GM23338 (cell line): ENCODE data around the gene AQP6. TPM values are rescaled to one million over a fixed set of nuclear protein-coding genes. Genes with fewer than 3 reads are reported as not detected.

ENCODE experiments used
- ATAC-seq: fragments of 200-7000 bp; cut with Tn5 transposase; 3 replicates; pipeline ENCODE4 v1.9.1; 2020
- DNase-seq: peaks from one replicate; pipeline ENCODE4 v3.0.0-alpha.2; 2015; ENCODE audit warnings: low spot score
- H2AFZ ChIP-seq: fragments of 200-600 bp; sonication (generic); 2 replicates; pipeline ENCODE4 v1.8.0; 2016; ENCODE audit warnings: antibody characterized with exemption, mild to moderate bottlenecking, moderate library complexity
- H3F3A ChIP-seq: fragments of 200-600 bp; sonication (generic); replicated peaks from 2 replicates; pipeline ENCODE4 v1.8.0; 2017; ENCODE audit warnings: antibody characterized with exemption, mixed run types, low read depth
- H3K27ac ChIP-seq: fragments of 200-600 bp; sonication (generic); 2 replicates; pipeline ENCODE4 v1.6.1; 2016; ENCODE audit warnings: low read depth
- H3K27me3 ChIP-seq: fragments of 200-600 bp; sonication (generic); 2 replicates; pipeline ENCODE4 v1.8.0; 2016; ENCODE audit warnings: mild to moderate bottlenecking, mixed run types, moderate library complexity; ENCODE audit not compliant: insufficient read depth
- H3K36me3 ChIP-seq: fragments of 200-600 bp; sonication (generic); 2 replicates; pipeline ENCODE4 v1.8.0; 2016; ENCODE audit warnings: mild to moderate bottlenecking; ENCODE audit not compliant: insufficient read depth
- H3K4me1 ChIP-seq: fragments of 200-600 bp; sonication (generic); 2 replicates; pipeline ENCODE4 v1.8.0; 2016; ENCODE audit warnings: mild to moderate bottlenecking, moderate library complexity; ENCODE audit not compliant: insufficient read depth
- H3K4me2 ChIP-seq: fragments of 200-600 bp; sonication (generic); 2 replicates; pipeline ENCODE4 v1.7.1; 2017; ENCODE audit warnings: mixed run types
- H3K4me3 ChIP-seq: fragments of 200-600 bp; sonication (generic); 2 replicates; pipeline ENCODE4 v1.6.1; 2016; ENCODE audit warnings: mixed run types
- H3K79me2 ChIP-seq: fragments of 200-600 bp; sonication (generic); replicated peaks from 2 replicates; pipeline ENCODE4 v1.8.0; 2017; ENCODE audit warnings: mild to moderate bottlenecking; ENCODE audit not compliant: insufficient read depth
- H3K9me2 ChIP-seq: fragments of 200-600 bp; sonication (generic); 2 replicates; pipeline ENCODE4 v1.8.0; 2017; ENCODE audit not compliant: insufficient read depth
- H4K20me1 ChIP-seq: fragments of 200-600 bp; sonication (generic); replicated peaks from 2 replicates; pipeline ENCODE4 v1.8.0; 2017; ENCODE audit warnings: mild to moderate bottlenecking; ENCODE audit not compliant: insufficient read depth
- H3K27ac Mint-ChIP-seq: 2 replicates; pipeline ENCODE4 v1.8.0; 2020; ENCODE audit warnings: inconsistent platforms, mild to moderate bottlenecking, moderate library complexity, mixed read lengths
- H3K27me3 Mint-ChIP-seq: 3 replicates; pipeline ENCODE4 v1.8.0; 2022; ENCODE audit warnings: low read depth, mild to moderate bottlenecking, moderate library complexity, mixed read lengths, inconsistent platforms; ENCODE audit not compliant: insufficient read depth, poor library complexity
- H3K36me3 Mint-ChIP-seq: 3 replicates; pipeline ENCODE4 v1.8.0; 2021; ENCODE audit warnings: low read depth, mild to moderate bottlenecking, inconsistent platforms, moderate library complexity, mixed read lengths
- H3K4me1 Mint-ChIP-seq: 3 replicates; pipeline ENCODE4 v1.8.0; 2020; ENCODE audit warnings: mild to moderate bottlenecking, inconsistent platforms, mixed read lengths
- H3K4me3 Mint-ChIP-seq: 3 replicates; pipeline ENCODE4 v1.8.0; 2021; ENCODE audit warnings: moderate library complexity, mild to moderate bottlenecking, inconsistent platforms, mixed read lengths
- H3K9me3 Mint-ChIP-seq: 3 replicates; pipeline ENCODE4 v1.8.0; 2020; ENCODE audit warnings: moderate library complexity, mild to moderate bottlenecking, inconsistent platforms, mixed read lengths
- CREB1 ChIP-seq: fragments of 250-450 bp; sonication (Bioruptor Pico); IDR thresholded peaks from 2 replicates; pipeline ENCODE4 v1.5.0; 2020; ENCODE audit warnings: low read depth, mild to moderate bottlenecking, moderate library complexity
- EZH2 ChIP-seq: fragments of 200-600 bp; sonication (generic); IDR thresholded peaks from one replicate; pipeline ENCODE4 v1.8.0; 2017; ENCODE audit warnings: antibody characterized with exemption, mild to moderate bottlenecking, low read depth; ENCODE audit not compliant: unreplicated experiment
- EZH2phosphoT487 ChIP-seq: fragments of 200-600 bp; sonication (generic); IDR thresholded peaks from one replicate; pipeline ENCODE4 v1.8.1; 2018; ENCODE audit warnings: antibody characterized with exemption; ENCODE audit not compliant: unreplicated experiment
- JUNB ChIP-seq: IDR thresholded peaks from one replicate; pipeline ENCODE4 v1.6.1; 2016; ENCODE audit warnings: antibody characterized with exemption; ENCODE audit not compliant: unreplicated experiment
- NANOG ChIP-seq: IDR thresholded peaks from 2 replicates; pipeline ENCODE4 v1.6.1; 2016; ENCODE audit warnings: antibody characterized with exemption, borderline replicate concordance
- POLR2AphosphoS5 ChIP-seq: IDR thresholded peaks from 2 replicates; pipeline ENCODE4 v1.6.1; 2016; ENCODE audit warnings: antibody characterized with exemption, low read depth
- STAT1 ChIP-seq: IDR thresholded peaks from one replicate; pipeline ENCODE4 v1.6.1; 2016; ENCODE audit warnings: antibody characterized with exemption; ENCODE audit not compliant: unreplicated experiment
- ZNF114 ChIP-seq: fragments of 250-450 bp; sonication (Bioruptor Pico); IDR thresholded peaks from 2 replicates; pipeline ENCODE4 v1.5.0; 2020; ENCODE audit warnings: mild to moderate bottlenecking, moderate library complexity
- ZNF331 ChIP-seq: fragments of 250-450 bp; sonication (Bioruptor Pico); IDR thresholded peaks from 2 replicates; pipeline ENCODE4 v1.5.0; 2020; ENCODE audit warnings: low read depth, mild to moderate bottlenecking, moderate library complexity
- ZNF462 ChIP-seq: fragments of 250-450 bp; sonication (Bioruptor Pico); IDR thresholded peaks from 2 replicates; pipeline ENCODE4 v1.5.0; 2020; ENCODE audit warnings: mild to moderate bottlenecking, moderate library complexity
- polyA plus RNA-seq: library from polyadenylated mRNA; unstranded; fragments of >200 nt; fragmentation: Nextera tagmentation; extraction: Ambion mirVana; gene quantifications from 2 replicates; pipeline ENCODE4 v1.2.1, GENCODE V29; 2016
- total RNA-seq: library from RNA; depleted of rRNA; stranded (reverse); fragments of >200 nt; shearing (Covaris generic); gene quantifications from 2 replicates; pipeline ENCODE4 v1.2.3, GENCODE V29; 2014
- TF ChIP-seq, protein P1 (sequence below): IDR thresholded peaks from one replicate; pipeline ENCODE4 v1.6.1; 2018; ENCODE audit warnings: antibody characterized with exemption; ENCODE audit not compliant: unreplicated experiment
- TF ChIP-seq, protein P2 (sequence below), 2 experiments: fragments of 200-600 bp in 1 of 2; sonication (generic) in 1 of 2; conservative IDR thresholded peaks; 2 replicates each; pipeline versions ENCODE4 v1.5.1 to v1.6.1; 2016 to 2017; ENCODE audit warnings: antibody characterized with exemption in 2 of 2, low read depth in 2 of 2, mild to moderate bottlenecking in 2 of 2, moderate library complexity in 1 of 2
- TF ChIP-seq, protein P3 (sequence below): IDR thresholded peaks from 2 replicates; pipeline ENCODE4 v1.6.1; 2016; ENCODE audit warnings: antibody characterized with exemption

AQP6 gene
- total and polyA plus RNA-seq, 2 experiments from 2014 or later: 0.08 TPM; not detected in 1

GRCh38 chr12:49946086-49946485 lies 26.7 kb upstream of the AQP6 start:
- peaks cover 26% of the 10 kb centered on the region for H3K4me1 ChIP-seq
- peak overlapping the region; percentile 17; the same call in 1 of the 2 replicates for H3K27ac ChIP-seq
- no peaks in the 10 kb centered on the region for H3K36me3 ChIP-seq
- Mint-ChIP-seq H3K27ac (no peak overlapping the region), H3K9me3 (no peaks in the 10 kb centered on the region), H3K4me1 (peaks cover 41% of the 10 kb centered on the region), H3K4me3 (peak overlapping the region; percentile 64; the same call in 1 of the 3 replicates), H3K36me3 (no peaks in the 10 kb centered on the region), H3K27me3 (peaks cover 14% of the 10 kb centered on the region)
- H3F3A ChIP-seq: no peaks in the 10 kb centered on the region
- H4K20me1 ChIP-seq: no peaks in the 10 kb centered on the region
- H3K4me2 ChIP-seq: peak overlapping the region; percentile 75
- no peaks in the 10 kb centered on the region for H3K9me2 ChIP-seq
- H3K4me3 ChIP-seq: peak overlapping the region; percentile 37
- H3K27me3 ChIP-seq: no peaks in the 10 kb centered on the region
- TF ChIP-seq, protein P1, sequence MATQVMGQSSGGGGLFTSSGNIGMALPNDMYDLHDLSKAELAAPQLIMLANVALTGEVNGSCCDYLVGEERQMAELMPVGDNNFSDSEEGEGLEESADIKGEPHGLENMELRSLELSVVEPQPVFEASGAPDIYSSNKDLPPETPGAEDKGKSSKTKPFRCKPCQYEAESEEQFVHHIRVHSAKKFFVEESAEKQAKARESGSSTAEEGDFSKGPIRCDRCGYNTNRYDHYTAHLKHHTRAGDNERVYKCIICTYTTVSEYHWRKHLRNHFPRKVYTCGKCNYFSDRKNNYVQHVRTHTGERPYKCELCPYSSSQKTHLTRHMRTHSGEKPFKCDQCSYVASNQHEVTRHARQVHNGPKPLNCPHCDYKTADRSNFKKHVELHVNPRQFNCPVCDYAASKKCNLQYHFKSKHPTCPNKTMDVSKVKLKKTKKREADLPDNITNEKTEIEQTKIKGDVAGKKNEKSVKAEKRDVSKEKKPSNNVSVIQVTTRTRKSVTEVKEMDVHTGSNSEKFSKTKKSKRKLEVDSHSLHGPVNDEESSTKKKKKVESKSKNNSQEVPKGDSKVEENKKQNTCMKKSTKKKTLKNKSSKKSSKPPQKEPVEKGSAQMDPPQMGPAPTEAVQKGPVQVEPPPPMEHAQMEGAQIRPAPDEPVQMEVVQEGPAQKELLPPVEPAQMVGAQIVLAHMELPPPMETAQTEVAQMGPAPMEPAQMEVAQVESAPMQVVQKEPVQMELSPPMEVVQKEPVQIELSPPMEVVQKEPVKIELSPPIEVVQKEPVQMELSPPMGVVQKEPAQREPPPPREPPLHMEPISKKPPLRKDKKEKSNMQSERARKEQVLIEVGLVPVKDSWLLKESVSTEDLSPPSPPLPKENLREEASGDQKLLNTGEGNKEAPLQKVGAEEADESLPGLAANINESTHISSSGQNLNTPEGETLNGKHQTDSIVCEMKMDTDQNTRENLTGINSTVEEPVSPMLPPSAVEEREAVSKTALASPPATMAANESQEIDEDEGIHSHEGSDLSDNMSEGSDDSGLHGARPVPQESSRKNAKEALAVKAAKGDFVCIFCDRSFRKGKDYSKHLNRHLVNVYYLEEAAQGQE: no peak
- no peak for TF ChIP-seq ZNF462 (CRISPR knock-in tag)
- TF ChIP-seq, protein P2, sequence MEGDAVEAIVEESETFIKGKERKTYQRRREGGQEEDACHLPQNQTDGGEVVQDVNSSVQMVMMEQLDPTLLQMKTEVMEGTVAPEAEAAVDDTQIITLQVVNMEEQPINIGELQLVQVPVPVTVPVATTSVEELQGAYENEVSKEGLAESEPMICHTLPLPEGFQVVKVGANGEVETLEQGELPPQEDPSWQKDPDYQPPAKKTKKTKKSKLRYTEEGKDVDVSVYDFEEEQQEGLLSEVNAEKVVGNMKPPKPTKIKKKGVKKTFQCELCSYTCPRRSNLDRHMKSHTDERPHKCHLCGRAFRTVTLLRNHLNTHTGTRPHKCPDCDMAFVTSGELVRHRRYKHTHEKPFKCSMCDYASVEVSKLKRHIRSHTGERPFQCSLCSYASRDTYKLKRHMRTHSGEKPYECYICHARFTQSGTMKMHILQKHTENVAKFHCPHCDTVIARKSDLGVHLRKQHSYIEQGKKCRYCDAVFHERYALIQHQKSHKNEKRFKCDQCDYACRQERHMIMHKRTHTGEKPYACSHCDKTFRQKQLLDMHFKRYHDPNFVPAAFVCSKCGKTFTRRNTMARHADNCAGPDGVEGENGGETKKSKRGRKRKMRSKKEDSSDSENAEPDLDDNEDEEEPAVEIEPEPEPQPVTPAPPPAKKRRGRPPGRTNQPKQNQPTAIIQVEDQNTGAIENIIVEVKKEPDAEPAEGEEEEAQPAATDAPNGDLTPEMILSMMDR (conservative IDR thresholded peaks at IDR 0.05; ENCODE audit: low read depth in 2 of 2): no peak
- no peak for TF ChIP-seq ZNF331
- no peak for TF ChIP-seq JUNB
- TF ChIP-seq CREB1: no peak
- TF ChIP-seq POLR2AphosphoS5: no peak
- TF ChIP-seq EZH2phosphoT487: no peak
- no peak for TF ChIP-seq ZNF114
- no peak for TF ChIP-seq STAT1
- TF ChIP-seq NANOG: no peak
- TF ChIP-seq EZH2: no peak
- TF ChIP-seq, protein P3, sequence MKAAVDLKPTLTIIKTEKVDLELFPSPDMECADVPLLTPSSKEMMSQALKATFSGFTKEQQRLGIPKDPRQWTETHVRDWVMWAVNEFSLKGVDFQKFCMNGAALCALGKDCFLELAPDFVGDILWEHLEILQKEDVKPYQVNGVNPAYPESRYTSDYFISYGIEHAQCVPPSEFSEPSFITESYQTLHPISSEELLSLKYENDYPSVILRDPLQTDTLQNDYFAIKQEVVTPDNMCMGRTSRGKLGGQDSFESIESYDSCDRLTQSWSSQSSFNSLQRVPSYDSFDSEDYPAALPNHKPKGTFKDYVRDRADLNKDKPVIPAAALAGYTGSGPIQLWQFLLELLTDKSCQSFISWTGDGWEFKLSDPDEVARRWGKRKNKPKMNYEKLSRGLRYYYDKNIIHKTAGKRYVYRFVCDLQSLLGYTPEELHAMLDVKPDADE: no peak
- no peaks in the 10 kb centered on the region for H3K79me2 ChIP-seq
- DNase-seq: peak; percentile 49
- ATAC-seq: peak; percentile 10
- H2AFZ ChIP-seq: peak overlapping the region; percentile 24; the same call in 1 of the 2 replicates
